Measurements from ENCODE around the gene C16orf89.
"Not testable (repeated sequence)": the region's sequence is repeated elsewhere in the genome, so short reads cannot be mapped to it uniquely, and the experiment has no call there.

GRCh38 chr16:5084099-5084731 is 18.5 kb upstream of the C16orf89 start:
- not testable (repeated sequence) for TF ChIP-seq CTCF (IDR thresholded peaks at IDR 0.05; ENCODE audit: borderline replicate concordance, extremely low read depth, low read length, poor library complexity, severe bottlenecking); EZH2 (IDR thresholded peaks at IDR 0.05; ENCODE audit: borderline replicate concordance, low read depth, low read length, severe bottlenecking)
